Skeletal muscle tissue (tissue), 4 donors: ENCODE data around the gene NKX3-2. TPM values are rescaled to one million over a fixed set of nuclear protein-coding genes. Genes with fewer than 3 reads are reported as not detected.
"Not testable (repeated sequence)": the region's sequence is repeated elsewhere in the genome, so short reads cannot be mapped to it uniquely, and the experiment has no call there.

Source experiments
- H3K27ac ChIP-seq: one replicate; pipeline ENCODE4 v1.7.0; 2013; ENCODE audit warnings: mild to moderate bottlenecking, low read depth, low read length, inconsistent platforms
- H3K27me3 ChIP-seq, 3 donors: one replicate each; pipeline ENCODE4 v1.7.0; 2013; ENCODE audit warnings: low read length in 3 of 3; ENCODE audit not compliant: control insufficient read depth in 3 of 3, insufficient read depth in 3 of 3
- H3K36me3 ChIP-seq, 3 donors: one replicate each; pipeline ENCODE4 v1.7.0; 2013; ENCODE audit warnings: low read length in 3 of 3; ENCODE audit not compliant: control insufficient read depth in 3 of 3, insufficient read depth in 3 of 3
- H3K4me1 ChIP-seq, 3 donors: one replicate each; pipeline ENCODE4 v1.7.0; 2013; ENCODE audit warnings: low read length in 3 of 3, mild to moderate bottlenecking in 3 of 3; ENCODE audit not compliant: control insufficient read depth in 3 of 3, insufficient read depth in 3 of 3
- H3K4me3 ChIP-seq, 3 donors: one replicate each; pipeline ENCODE4 v1.7.0; 2013; ENCODE audit warnings: low read length in 3 of 3
- H3K9ac ChIP-seq, 3 donors: one replicate each; pipeline ENCODE4 v1.7.0; 2013; ENCODE audit warnings: low read length in 3 of 3, mild to moderate bottlenecking in 3 of 3, moderate library complexity in 2 of 3, low read depth in 1 of 3
- H3K9me3 ChIP-seq, 3 donors: one replicate each; pipeline ENCODE4 v1.7.0; 2013; ENCODE audit warnings: low read length in 3 of 3; ENCODE audit not compliant: control insufficient read depth in 3 of 3
- total RNA-seq: library from RNA; depleted of rRNA; stranded (reverse); fragments of >200 nt; gene quantifications from one replicate; pipeline ENCODE4 v1.2.3, GENCODE V29; 2014
- donor health status: Osteomylitis.

Gene NKX3-2
- total RNA-seq, 1 donor from 2014 or later, result under 0.01 TPM

- no peaks in the 10 kb centered on the region for H3K36me3 ChIP-seq
- no peaks in the 10 kb centered on the region for H3K4me1 ChIP-seq
- H3K27ac ChIP-seq, result no peak overlapping the region
- no peak overlapping the region for H3K9ac ChIP-seq
- H3K4me3 ChIP-seq, result no peak overlapping the region
- H3K9me3 ChIP-seq, result no peaks in the 10 kb centered on the region
- no peaks in the 10 kb centered on the region for H3K27me3 ChIP-seq
Observed at GRCh38 chr4:13561673-13562072, 17.4 kb upstream of the NKX3-2 start.

- not testable (repeated sequence) for H3K27ac ChIP-seq, H3K9ac ChIP-seq, H3K4me1 ChIP-seq, H3K4me3 ChIP-seq, H3K27me3 ChIP-seq, H3K9me3 ChIP-seq, H3K36me3 ChIP-seq
Observed at GRCh38 chr4:13560111-13560510, 15.8 kb upstream of the NKX3-2 start.

- Histone ChIP-seq H3K9me3 (no peaks in the 10 kb centered on the region), H3K27me3 (no peaks in the 10 kb centered on the region), H3K9ac (no peak overlapping the region), H3K4me1 (no peaks in the 10 kb centered on the region), H3K27ac (no peak overlapping the region), H3K4me3 (no peak overlapping the region), H3K36me3 (no peaks in the 10 kb centered on the region)
Observed at GRCh38 chr4:13559413-13559812, 15.1 kb upstream of the NKX3-2 start.

- Histone ChIP-seq H3K27ac (no peak overlapping the region), H3K4me1 (no peaks in the 10 kb centered on the region), H3K4me3 (no peak overlapping the region), H3K9ac (no peak overlapping the region), H3K36me3 (no peaks in the 10 kb centered on the region), H3K27me3 (no peaks in the 10 kb centered on the region), H3K9me3 (no peaks in the 10 kb centered on the region)
Observed at GRCh38 chr4:13558881-13559280, 14.6 kb upstream of the NKX3-2 start.

GRCh38 chr4:13555325-13555724 lies 11.0 kb upstream of the NKX3-2 start:
- Histone ChIP-seq H3K36me3 (no peaks in the 10 kb centered on the region), H3K27ac (no peak overlapping the region), H3K9ac (no peak overlapping the region), H3K4me3 (no peak overlapping the region), H3K9me3 (peaks cover 0 to 5% (median 2%) of the 10 kb centered on the region in 3 donors), H3K4me1 (no peaks in the 10 kb centered on the region), H3K27me3 (peaks cover 0 to 2% (median 0%) of the 10 kb centered on the region in 3 donors)

- Histone ChIP-seq H3K9me3 (peaks cover 0 to 5% (median 2%) of the 10 kb centered on the region in 3 donors), H3K4me1 (peaks cover 6 to 7% (median 7%) of the 10 kb centered on the region in 3 donors), H3K27ac (no peak overlapping the region), H3K9ac (no peak overlapping the region), H3K27me3 (peaks cover 16 to 20% (median 19%) of the 10 kb centered on the region in 3 donors), H3K36me3 (no peaks in the 10 kb centered on the region), H3K4me3 (no peak overlapping the region)
Observed at GRCh38 chr4:13553081-13553480, 8.8 kb upstream of the NKX3-2 start.

- Histone ChIP-seq H3K9me3 (peaks cover 0 to 7% (median 2%) of the 10 kb centered on the region in 3 donors), H3K27ac (no peak overlapping the region), H3K4me3 (peak overlapping the region; percentile 24 to 54 (median 40)), H3K4me1 (peaks cover 16 to 17% (median 17%) of the 10 kb centered on the region in 3 donors), H3K36me3 (no peaks in the 10 kb centered on the region), H3K9ac (no peak overlapping the region), H3K27me3 (peaks cover 49 to 55% (median 50%) of the 10 kb centered on the region in 3 donors)
Observed at GRCh38 chr4:13548984-13549546, 4.8 kb upstream of the NKX3-2 start.

GRCh38 chr4:13548059-13548983 lies 4.0 kb upstream of the NKX3-2 start:
- Histone ChIP-seq H3K27ac (no peak overlapping the region), H3K36me3 (no peaks in the 10 kb centered on the region), H3K27me3 (peaks cover 56 to 63% (median 58%) of the 10 kb centered on the region in 3 donors), H3K4me1 (peaks cover 16 to 20% (median 17%) of the 10 kb centered on the region in 3 donors), H3K9ac (no peak overlapping the region), H3K4me3 (peak overlapping the region in 2 of 3 donors; percentile 40 to 54), H3K9me3 (peaks cover 0 to 7% (median 2%) of the 10 kb centered on the region in 3 donors)

- peaks cover 63 to 70% (median 66%) of the 10 kb centered on the region in 3 donors for H3K27me3 ChIP-seq
- H3K9ac ChIP-seq, result no peak overlapping the region
- H3K4me1 ChIP-seq, result peaks cover 16 to 20% (median 17%) of the 10 kb centered on the region in 3 donors
- H3K36me3 ChIP-seq, result no peaks in the 10 kb centered on the region
- peak overlapping the region in 1 of 3 donors; percentile 46 for H3K4me3 ChIP-seq
- H3K27ac ChIP-seq, result no peak overlapping the region
- peaks cover 0 to 7% (median 2%) of the 10 kb centered on the region in 3 donors for H3K9me3 ChIP-seq
Observed at GRCh38 chr4:13547485-13548041, 3.3 kb upstream of the NKX3-2 start.
